ENCODE data around the gene PLCB4. TPM values are rescaled to one million over a fixed set of nuclear protein-coding genes. Genes with fewer than 3 reads are reported as not detected.

Gene PLCB4
- total RNA-seq, 4 donors from 2014 or later = 2.3 to 3.9 (median 3.3) TPM

- no peaks in the 10 kb centered on the region for H3K4me1 ChIP-seq
- intact Hi-C loops (cut with DNase I; ENCODE audit: low total_unique reads) = no loop called here
- DNase-seq (no peak), ATAC-seq (peak in 1 of 2 donors; percentile 54)
- H3K4me3 ChIP-seq = no peak overlapping the region
- H3K27me3 ChIP-seq = no peaks in the 10 kb centered on the region
- H3K27ac ChIP-seq = no peak overlapping the region
- no peak for TF ChIP-seq CTCF (IDR thresholded peaks at IDR 0.05 in 4 of 5, conservative IDR thresholded peaks at IDR 0.05 in 1 of 5)
- TF ChIP-seq POLR2A (IDR thresholded peaks at IDR 0.05) = no peak
- in situ Hi-C loops (cut with MboI; ENCODE audit: low sequenced_read_pairs in 4 of 4) = no loop called here
- H3K36me3 ChIP-seq = no peaks in the 10 kb centered on the region
- no peaks in the 10 kb centered on the region for H3K9me3 ChIP-seq
Measured at GRCh38 chr20:9051508-9051907, 17.4 kb upstream of the PLCB4 start.

- Histone ChIP-seq H3K27me3 (no peaks in the 10 kb centered on the region), H3K4me3 (no peak overlapping the region), H3K9me3 (no peaks in the 10 kb centered on the region), H3K4me1 (no peaks in the 10 kb centered on the region), H3K27ac (no peak overlapping the region), H3K36me3 (no peaks in the 10 kb centered on the region)
- DNase-seq = no peak
- no peak for ATAC-seq
- TF ChIP-seq POLR2A (IDR thresholded peaks at IDR 0.05) = no peak
- TF ChIP-seq CTCF (IDR thresholded peaks at IDR 0.05 in 4 of 5, conservative IDR thresholded peaks at IDR 0.05 in 1 of 5) = no peak
- in situ Hi-C loops (cut with MboI; ENCODE audit: low sequenced_read_pairs in 4 of 4) = no loop called here
- intact Hi-C loops (cut with DNase I; ENCODE audit: low total_unique reads) = no loop called here
Measured at GRCh38 chr20:9052136-9052535, 16.8 kb upstream of the PLCB4 start.

GRCh38 chr20:9053108-9053507 is 15.8 kb upstream of the PLCB4 start:
- TF ChIP-seq POLR2A (IDR thresholded peaks at IDR 0.05) (no peak), CTCF (IDR thresholded peaks at IDR 0.05 in 4 of 5, conservative IDR thresholded peaks at IDR 0.05 in 1 of 5) (no peak)
- intact Hi-C loops (cut with DNase I; ENCODE audit: low total_unique reads) (no loop called here), in situ Hi-C loops (cut with MboI; ENCODE audit: low sequenced_read_pairs in 4 of 4) (no loop called here)
- Histone ChIP-seq H3K4me3 (no peak overlapping the region), H3K9me3 (no peaks in the 10 kb centered on the region), H3K27me3 (no peaks in the 10 kb centered on the region), H3K27ac (no peak overlapping the region), H3K36me3 (no peaks in the 10 kb centered on the region), H3K4me1 (no peaks in the 10 kb centered on the region)
- no peak for DNase-seq
- ATAC-seq = no peak

- Histone ChIP-seq H3K27ac (no peak overlapping the region), H3K9me3 (no peaks in the 10 kb centered on the region), H3K4me3 (no peak overlapping the region), H3K4me1 (no peaks in the 10 kb centered on the region), H3K27me3 (no peaks in the 10 kb centered on the region), H3K36me3 (no peaks in the 10 kb centered on the region)
- in situ Hi-C loops (cut with MboI; ENCODE audit: low sequenced_read_pairs in 4 of 4) = no loop called here
- TF ChIP-seq CTCF (IDR thresholded peaks at IDR 0.05 in 4 of 5, conservative IDR thresholded peaks at IDR 0.05 in 1 of 5) (no peak), POLR2A (IDR thresholded peaks at IDR 0.05) (no peak)
- DNase-seq = no peak
- intact Hi-C loops (cut with DNase I; ENCODE audit: low total_unique reads) = no loop called here
- no peak for ATAC-seq
Measured at GRCh38 chr20:9054176-9054575, 14.7 kb upstream of the PLCB4 start.

- no peak for TF ChIP-seq CTCF (IDR thresholded peaks at IDR 0.05 in 4 of 5, conservative IDR thresholded peaks at IDR 0.05 in 1 of 5)
- TF ChIP-seq POLR2A (IDR thresholded peaks at IDR 0.05) = no peak
- DNase-seq (no peak), ATAC-seq (no peak)
- Histone ChIP-seq H3K9me3 (no peaks in the 10 kb centered on the region), H3K4me3 (no peak overlapping the region), H3K4me1 (no peaks in the 10 kb centered on the region), H3K27me3 (no peaks in the 10 kb centered on the region), H3K36me3 (no peaks in the 10 kb centered on the region), H3K27ac (no peak overlapping the region)
- in situ Hi-C loops (cut with MboI; ENCODE audit: low sequenced_read_pairs in 4 of 4) = no loop called here
- intact Hi-C loops (cut with DNase I; ENCODE audit: low total_unique reads) = no loop called here
Measured at GRCh38 chr20:9059931-9060330, 9.0 kb upstream of the PLCB4 start.

All from gastrocnemius medialis (tissue), 4 donors.